ENCODE measurements around the gene SLC28A2. TPM values are rescaled to one million over a fixed set of nuclear protein-coding genes. Genes with fewer than 3 reads are reported as not detected.

Gene SLC28A2
- total RNA-seq, 2 experiments from 2014 or later, result not detected

DNA sequence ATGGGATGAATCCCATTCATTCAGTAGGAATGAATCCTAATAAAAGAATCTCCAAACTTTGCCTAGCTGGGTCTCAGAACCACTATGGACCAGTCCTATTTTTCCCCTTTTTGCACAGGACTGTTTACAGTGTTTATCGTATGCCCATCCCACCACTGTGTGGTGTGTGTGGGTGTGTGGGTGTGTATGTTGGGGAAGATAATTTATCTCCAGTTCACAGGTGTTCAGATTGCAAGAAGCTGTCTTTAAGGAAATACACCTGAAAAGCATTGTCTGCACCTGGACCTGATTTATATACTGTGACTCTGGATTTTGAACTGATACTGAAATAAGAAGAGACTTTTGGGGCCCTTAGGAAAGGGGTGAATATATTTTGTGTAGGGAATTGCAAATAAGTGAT is 39.5 kb upstream of the SLC28A2 start:
- Histone ChIP-seq H3K36me3 (ENCODE audit: insufficient read depth, low read length) (no peaks in the 10 kb centered on the region), H3K27me3 (ENCODE audit: control insufficient read depth in 1 of 2, insufficient read depth in 2 of 2, low read length in 2 of 2) (no peaks in the 10 kb centered on the region), H3K4me1 (ENCODE audit: insufficient read depth, low read length) (no peaks in the 10 kb centered on the region), H3K27ac (ENCODE audit: low read depth in 1 of 2, low read length in 2 of 2) (no peak overlapping the region), H3K4me3 (ENCODE audit: low read length) (no peak overlapping the region), H3K9me3 (ENCODE audit: control insufficient read depth in 1 of 2, insufficient read depth in 1 of 2, low read length in 2 of 2) (peaks cover 0 to 8% of the 10 kb centered on the region in 2 experiments)
- Mint-ChIP-seq H3K36me3 (ENCODE audit: low read depth) (no peaks in the 10 kb centered on the region), H3K27me3 (peaks cover 11% of the 10 kb centered on the region), H3K4me3 (no peak overlapping the region), H3K9me3 (no peaks in the 10 kb centered on the region), H3K4me1 (ENCODE audit: low read depth) (no peaks in the 10 kb centered on the region), H3K27ac (no peak overlapping the region)
- intact Hi-C loops (cut with DNase I, micrococcal nuclease), result no loop called here
- ATAC-seq (ENCODE audit: poor library complexity) (no peak), DNase-seq (no peak)
- TF ChIP-seq, protein P1, sequence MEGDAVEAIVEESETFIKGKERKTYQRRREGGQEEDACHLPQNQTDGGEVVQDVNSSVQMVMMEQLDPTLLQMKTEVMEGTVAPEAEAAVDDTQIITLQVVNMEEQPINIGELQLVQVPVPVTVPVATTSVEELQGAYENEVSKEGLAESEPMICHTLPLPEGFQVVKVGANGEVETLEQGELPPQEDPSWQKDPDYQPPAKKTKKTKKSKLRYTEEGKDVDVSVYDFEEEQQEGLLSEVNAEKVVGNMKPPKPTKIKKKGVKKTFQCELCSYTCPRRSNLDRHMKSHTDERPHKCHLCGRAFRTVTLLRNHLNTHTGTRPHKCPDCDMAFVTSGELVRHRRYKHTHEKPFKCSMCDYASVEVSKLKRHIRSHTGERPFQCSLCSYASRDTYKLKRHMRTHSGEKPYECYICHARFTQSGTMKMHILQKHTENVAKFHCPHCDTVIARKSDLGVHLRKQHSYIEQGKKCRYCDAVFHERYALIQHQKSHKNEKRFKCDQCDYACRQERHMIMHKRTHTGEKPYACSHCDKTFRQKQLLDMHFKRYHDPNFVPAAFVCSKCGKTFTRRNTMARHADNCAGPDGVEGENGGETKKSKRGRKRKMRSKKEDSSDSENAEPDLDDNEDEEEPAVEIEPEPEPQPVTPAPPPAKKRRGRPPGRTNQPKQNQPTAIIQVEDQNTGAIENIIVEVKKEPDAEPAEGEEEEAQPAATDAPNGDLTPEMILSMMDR (IDR thresholded peaks at IDR 0.05), result no peak
- CTCF ChIA-PET, result no interaction called here
- POLR2A ChIA-PET, result interaction anchor here (2.2 kb wide), 1 partner anchor 12 kb away, joined by 10 read pairs; no protein-coding TSS in a partner anchor

DNA sequence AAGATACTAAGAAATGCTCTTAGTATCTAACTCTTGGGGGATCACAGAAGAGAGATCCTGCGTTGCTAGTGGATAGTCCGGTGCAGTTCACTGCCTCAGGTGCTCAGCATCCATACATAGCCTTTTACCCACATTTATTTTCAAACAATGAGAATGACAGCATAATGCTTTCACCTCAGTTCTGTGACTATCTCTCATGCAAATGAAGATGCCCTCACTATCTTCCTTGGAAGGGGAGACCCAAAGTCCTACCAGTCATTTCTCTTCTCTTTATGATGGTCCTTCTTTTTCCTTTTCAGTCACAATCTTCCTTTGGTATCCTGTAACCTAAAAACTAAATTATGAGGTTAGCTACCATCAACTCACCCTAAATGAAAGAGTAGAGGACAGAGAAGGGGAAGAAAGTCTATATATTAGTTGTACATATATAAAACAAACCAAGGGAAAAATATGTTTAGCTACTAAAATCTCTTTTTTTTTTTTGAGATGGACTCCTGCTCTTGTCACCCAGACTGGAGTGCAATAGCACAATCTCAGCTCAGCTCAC is 30.9 kb upstream of the SLC28A2 start:
- H3K4me3 ChIP-seq (ENCODE audit: low read length), result no peak overlapping the region
- H3K36me3 Mint-ChIP-seq (ENCODE audit: low read depth), result no peaks in the 10 kb centered on the region
- H3K27me3 ChIP-seq (ENCODE audit: control insufficient read depth in 1 of 2, insufficient read depth in 2 of 2, low read length in 2 of 2), result peaks cover 8% of the 10 kb centered on the region in 2 experiments
- H3K27ac Mint-ChIP-seq, result no peak overlapping the region
- ATAC-seq (ENCODE audit: poor library complexity) (no peak), DNase-seq (no peak)
- H3K4me1 ChIP-seq (ENCODE audit: insufficient read depth, low read length), result no peaks in the 10 kb centered on the region
- no peak overlapping the region for H3K4me3 Mint-ChIP-seq
- H3K27ac ChIP-seq (ENCODE audit: low read depth in 1 of 2, low read length in 2 of 2), result no peak overlapping the region
- H3K27me3 Mint-ChIP-seq, result peaks cover 31% of the 10 kb centered on the region
- H3K9me3 ChIP-seq (ENCODE audit: control insufficient read depth in 1 of 2, insufficient read depth in 1 of 2, low read length in 2 of 2), result no peaks in the 10 kb centered on the region
- POLR2A ChIA-PET, result no interaction called here
- H3K36me3 ChIP-seq (ENCODE audit: insufficient read depth, low read length), result no peaks in the 10 kb centered on the region
- TF ChIP-seq, protein P1 (IDR thresholded peaks at IDR 0.05), result no peak
- no peaks in the 10 kb centered on the region for H3K9me3 Mint-ChIP-seq
- no peaks in the 10 kb centered on the region for H3K4me1 Mint-ChIP-seq (ENCODE audit: low read depth)
- intact Hi-C loops (cut with DNase I, micrococcal nuclease), result no loop called here
- CTCF ChIA-PET, result no interaction called here

DNA sequence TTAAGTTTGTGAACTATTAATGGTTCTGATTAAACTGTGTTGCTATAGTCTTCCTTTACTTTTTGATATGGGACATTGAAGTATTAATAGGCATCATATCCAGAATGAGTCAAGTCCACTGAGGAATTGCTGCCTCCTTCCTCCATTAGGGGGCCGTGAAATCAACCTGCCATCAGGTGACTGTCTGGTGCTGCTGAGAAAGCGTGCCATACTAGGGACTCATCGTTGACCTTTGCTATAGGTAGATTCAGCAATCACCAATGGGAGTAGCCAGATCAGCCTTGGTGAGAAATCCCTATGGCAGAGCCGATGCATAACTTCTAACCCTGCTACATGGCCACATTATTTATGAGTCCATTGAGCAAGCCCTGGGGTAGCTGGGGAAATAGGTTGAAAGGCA is 30.1 kb upstream of the SLC28A2 start:
- Histone ChIP-seq H3K9me3 (ENCODE audit: control insufficient read depth in 1 of 2, insufficient read depth in 1 of 2, low read length in 2 of 2) (no peaks in the 10 kb centered on the region), H3K27ac (ENCODE audit: low read depth in 1 of 2, low read length in 2 of 2) (no peak overlapping the region), H3K4me3 (ENCODE audit: low read length) (no peak overlapping the region), H3K4me1 (ENCODE audit: insufficient read depth, low read length) (no peaks in the 10 kb centered on the region), H3K36me3 (ENCODE audit: insufficient read depth, low read length) (no peaks in the 10 kb centered on the region), H3K27me3 (ENCODE audit: control insufficient read depth in 1 of 2, insufficient read depth in 2 of 2, low read length in 2 of 2) (peaks cover 8% of the 10 kb centered on the region in 2 experiments)
- no peak overlapping the region for H3K27ac Mint-ChIP-seq
- DNase-seq (no peak), ATAC-seq (ENCODE audit: poor library complexity) (no peak)
- intact Hi-C loops (cut with DNase I, micrococcal nuclease), result no loop called here
- H3K27me3 Mint-ChIP-seq, result peaks cover 31% of the 10 kb centered on the region
- POLR2A ChIA-PET, result no interaction called here
- H3K36me3 Mint-ChIP-seq (ENCODE audit: low read depth), result no peaks in the 10 kb centered on the region
- H3K9me3 Mint-ChIP-seq, result no peaks in the 10 kb centered on the region
- H3K4me3 Mint-ChIP-seq, result no peak overlapping the region
- CTCF ChIA-PET, result no interaction called here
- no peaks in the 10 kb centered on the region for H3K4me1 Mint-ChIP-seq (ENCODE audit: low read depth)
- TF ChIP-seq, protein P1 (IDR thresholded peaks at IDR 0.05), result no peak
